DND-41 (cell line): ENCODE data around the gene ZMAT3.

Experiments used
- EZH2 ChIP-seq: IDR thresholded peaks from 3 replicates; pipeline ENCODE4 v1.6.1; 2012; ENCODE audit warnings: borderline replicate concordance, low read depth, mild to moderate bottlenecking, moderate library complexity, low read length, inconsistent platforms; ENCODE audit not compliant: severe bottlenecking
- TF ChIP-seq, protein P1 (sequence below): IDR thresholded peaks from 2 replicates; pipeline ENCODE4 v1.5.1; 2012; ENCODE audit warnings: borderline replicate concordance, low read length, moderate library complexity, mild to moderate bottlenecking; ENCODE audit not compliant: poor library complexity, severe bottlenecking; ENCODE audit errors: extremely low read depth

GRCh38 chr3:179076243-179077027 lies 4.8 kb upstream of the ZMAT3 start:
- TF ChIP-seq, protein P1, sequence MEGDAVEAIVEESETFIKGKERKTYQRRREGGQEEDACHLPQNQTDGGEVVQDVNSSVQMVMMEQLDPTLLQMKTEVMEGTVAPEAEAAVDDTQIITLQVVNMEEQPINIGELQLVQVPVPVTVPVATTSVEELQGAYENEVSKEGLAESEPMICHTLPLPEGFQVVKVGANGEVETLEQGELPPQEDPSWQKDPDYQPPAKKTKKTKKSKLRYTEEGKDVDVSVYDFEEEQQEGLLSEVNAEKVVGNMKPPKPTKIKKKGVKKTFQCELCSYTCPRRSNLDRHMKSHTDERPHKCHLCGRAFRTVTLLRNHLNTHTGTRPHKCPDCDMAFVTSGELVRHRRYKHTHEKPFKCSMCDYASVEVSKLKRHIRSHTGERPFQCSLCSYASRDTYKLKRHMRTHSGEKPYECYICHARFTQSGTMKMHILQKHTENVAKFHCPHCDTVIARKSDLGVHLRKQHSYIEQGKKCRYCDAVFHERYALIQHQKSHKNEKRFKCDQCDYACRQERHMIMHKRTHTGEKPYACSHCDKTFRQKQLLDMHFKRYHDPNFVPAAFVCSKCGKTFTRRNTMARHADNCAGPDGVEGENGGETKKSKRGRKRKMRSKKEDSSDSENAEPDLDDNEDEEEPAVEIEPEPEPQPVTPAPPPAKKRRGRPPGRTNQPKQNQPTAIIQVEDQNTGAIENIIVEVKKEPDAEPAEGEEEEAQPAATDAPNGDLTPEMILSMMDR, result no peak
- TF ChIP-seq EZH2, result no peak
